Activated CD8-positive, alpha-beta memory T cell treated with anti-CD3 and anti-CD28 coated beads, Interleukin-2, amount 50 U/mL, for 1 hour (primary cell): ENCODE data around the gene PCDH9.

Experiments used
- DNase-seq: peaks from one replicate; pipeline ENCODE4 v3.0.0-alpha.2; 2020; ENCODE audit errors: extremely low read depth

The PCDH9 gene

GRCh38 chr13:66378894-66379293 lies 851.2 kb downstream of the PCDH9 start:
- no peak for DNase-seq

GRCh38 chr13:66377569-66377968 lies 852.6 kb downstream of the PCDH9 start:
- DNase-seq, result no peak

- DNase-seq, result no peak
These were observed 854.4 kb downstream of the PCDH9 start for GRCh38 chr13:66375756-66376155.

GRCh38 chr13:66369666-66370065 lies 860.5 kb downstream of the PCDH9 start:
- no peak for DNase-seq

- DNase-seq, result no peak
These were observed 862.8 kb downstream of the PCDH9 start for GRCh38 chr13:66367356-66367755.

GRCh38 chr13:66365101-66365500 lies 865.0 kb downstream of the PCDH9 start:
- no peak for DNase-seq

- DNase-seq, result no peak
These were observed 865.8 kb downstream of the PCDH9 start for GRCh38 chr13:66364346-66364745.

- DNase-seq, result no peak
These were observed 867.7 kb downstream of the PCDH9 start for GRCh38 chr13:66362485-66362884.

- DNase-seq, result no peak
These were observed 870.1 kb downstream of the PCDH9 start for GRCh38 chr13:66359910-66360552.

- no peak for DNase-seq
These were observed 870.7 kb downstream of the PCDH9 start for GRCh38 chr13:66359393-66359792.

- DNase-seq, result no peak
These were observed 871.6 kb downstream of the PCDH9 start for GRCh38 chr13:66358564-66358963.

GRCh38 chr13:66357463-66357862 lies 872.7 kb downstream of the PCDH9 start:
- no peak for DNase-seq

- DNase-seq, result no peak
These were observed 875.0 kb downstream of the PCDH9 start for GRCh38 chr13:66354879-66355751.

GRCh38 chr13:66353664-66354063 lies 876.5 kb downstream of the PCDH9 start:
- DNase-seq, result no peak

- DNase-seq, result no peak
These were observed 880.2 kb downstream of the PCDH9 start for GRCh38 chr13:66349966-66350365.

- DNase-seq, result no peak
These were observed 881.1 kb downstream of the PCDH9 start for GRCh38 chr13:66348745-66349690.

GRCh38 chr13:66347486-66348117 lies 882.5 kb downstream of the PCDH9 start:
- DNase-seq, result no peak

- DNase-seq, result no peak
These were observed 884.2 kb downstream of the PCDH9 start for GRCh38 chr13:66345971-66346370.

GRCh38 chr13:66345518-66345810 lies 884.7 kb downstream of the PCDH9 start:
- no peak for DNase-seq

- DNase-seq, result no peak
These were observed 885.2 kb downstream of the PCDH9 start for GRCh38 chr13:66344805-66345517.

- no peak for DNase-seq
These were observed 886.8 kb downstream of the PCDH9 start for GRCh38 chr13:66343224-66343828.
